SJCRH30 (cell line): ENCODE measurements around the gene TAL2. TPM values are rescaled to one million over a fixed set of nuclear protein-coding genes. Genes with fewer than 3 reads are reported as not detected.
A peak's percentile ranks its signal among the peaks of the same experiment; 100 is the strongest.

Experiments used
- DNase-seq, 2 experiments: peaks; one replicate each; pipeline ENCODE4 v3.0.0-alpha.2; 2015 to 2020
- H3K27ac ChIP-seq: fragments of 250-450 bp; sonication (Bioruptor Pico); 2 replicates; pipeline ENCODE4 v1.5.1; 2020; ENCODE audit warnings: mild to moderate bottlenecking, moderate library complexity
- H3K27me3 ChIP-seq: fragments of 250-450 bp; sonication (Bioruptor Pico); 2 replicates; pipeline ENCODE4 v1.5.1; 2020; ENCODE audit warnings: mild to moderate bottlenecking, moderate library complexity
- H3K36me3 ChIP-seq: fragments of 250-450 bp; sonication (Bioruptor Pico); 2 replicates; pipeline ENCODE4 v1.5.1; 2020; ENCODE audit warnings: mild to moderate bottlenecking, moderate library complexity
- H3K4me1 ChIP-seq: fragments of 250-450 bp; sonication (Bioruptor Pico); 2 replicates; pipeline ENCODE4 v1.5.1; 2020; ENCODE audit warnings: mild to moderate bottlenecking, moderate library complexity
- H3K4me3 ChIP-seq: fragments of 250-450 bp; sonication (Bioruptor Pico); 2 replicates; pipeline ENCODE4 v1.5.1; 2020; ENCODE audit warnings: mild to moderate bottlenecking, moderate library complexity
- H3K9me3 ChIP-seq: fragments of 250-450 bp; sonication (Bioruptor Pico); replicated peaks from 2 replicates; pipeline ENCODE4 v1.5.1; 2020; ENCODE audit warnings: mild to moderate bottlenecking, moderate library complexity
- total RNA-seq: library from RNA; depleted of rRNA; stranded (reverse); fragments of >200 nt; shearing (Covaris generic); gene quantifications from 2 replicates; pipeline ENCODE4 v1.2.3, GENCODE V29; 2014; rRNA removed

The TAL2 gene
- total RNA-seq = not detected in 2 replicates

GRCh38 chr9:105662184-105663104, at the start of gene TAL2:
Gene TAL2 (plus strand): TSS chr9:105662457. CDS start chr9:105662497, 40 bp downstream.
- Histone ChIP-seq H3K27ac (no peak within 1 kb of the TSS), H3K9me3 (no peaks in the 10 kb centered on the region), H3K36me3 (no peaks in the 10 kb centered on the region), H3K4me1 (no peaks in the 10 kb centered on the region; the same call in 1 of the 2 replicates), H3K4me3 (no peak within 1 kb of the TSS), H3K27me3 (peaks cover under 1% of the 10 kb centered on the region; the same call in 1 of the 2 replicates)
- DNase-seq = no peak

DNA sequence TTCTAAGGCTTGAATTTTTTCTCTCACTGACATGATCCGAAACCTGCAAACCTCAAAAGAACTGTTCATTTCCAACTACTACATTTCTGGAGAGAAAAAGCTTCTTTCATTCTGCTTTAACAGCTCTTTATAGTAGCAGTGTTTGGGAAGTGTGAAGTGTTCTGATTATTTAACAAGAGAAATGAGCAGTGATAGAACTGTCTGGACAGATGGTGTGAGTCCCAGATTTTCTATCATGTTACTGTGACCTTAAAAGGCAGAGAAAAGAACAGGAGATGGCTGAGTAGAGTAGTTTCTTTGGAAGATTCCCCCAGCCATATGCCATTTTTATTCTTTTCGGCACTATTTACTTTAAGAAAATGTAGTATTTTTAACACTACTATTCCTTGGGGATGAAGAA, 41.3 kb upstream of the TAL2 start:
- Histone ChIP-seq H3K27ac (no peak overlapping the region), H3K4me3 (no peak overlapping the region), H3K9me3 (0 out of 2 replicates have a peak, but pooled peaks cover 3% of the 10 kb centered on the region), H3K27me3 (no peaks in the 10 kb centered on the region), H3K4me1 (no peaks in the 10 kb centered on the region), H3K36me3 (no peaks in the 10 kb centered on the region)
- no peak for DNase-seq

DNA sequence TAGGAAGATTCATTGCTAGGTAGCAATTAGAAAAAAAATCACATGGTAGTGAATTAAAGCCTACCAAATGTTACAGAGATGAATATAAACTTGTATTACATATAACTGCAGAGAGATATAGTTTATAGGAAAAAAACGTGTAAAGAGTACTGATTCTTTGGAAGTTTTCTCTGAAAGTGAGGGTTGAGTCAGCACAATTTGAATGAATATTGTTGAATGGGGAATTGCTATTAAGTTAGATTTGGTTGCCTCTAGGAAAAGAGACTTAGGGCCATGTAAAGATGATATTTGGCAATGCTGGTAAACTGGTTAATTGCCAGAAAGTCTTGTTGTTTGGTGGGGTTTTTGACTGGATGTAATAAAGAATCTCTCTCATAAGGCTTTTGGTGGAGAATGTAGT, 37.2 kb upstream of the TAL2 start:
- Histone ChIP-seq H3K4me1 (no peaks in the 10 kb centered on the region), H3K27me3 (no peaks in the 10 kb centered on the region), H3K27ac (no peak overlapping the region), H3K4me3 (no peak overlapping the region), H3K9me3 (0 out of 2 replicates have a peak, but pooled peaks cover 6% of the 10 kb centered on the region), H3K36me3 (peaks cover 3% of the 10 kb centered on the region; the same call in 1 of the 2 replicates)
- DNase-seq = no peak

GRCh38 chr9:105632807-105633206, 29.4 kb upstream of the TAL2 start:
- H3K27ac ChIP-seq = peak overlapping the region; percentile 85
- peaks cover 12% of the 10 kb centered on the region for H3K4me1 ChIP-seq
- H3K36me3 ChIP-seq = peaks cover 6% of the 10 kb centered on the region
- peaks cover 3% of the 10 kb centered on the region; the same call in 1 of the 2 replicates for H3K9me3 ChIP-seq
- H3K4me3 ChIP-seq = no peak overlapping the region
- peak in 1 of 2 experiments; percentile 51 for DNase-seq
- no peaks in the 10 kb centered on the region for H3K27me3 ChIP-seq

DNA sequence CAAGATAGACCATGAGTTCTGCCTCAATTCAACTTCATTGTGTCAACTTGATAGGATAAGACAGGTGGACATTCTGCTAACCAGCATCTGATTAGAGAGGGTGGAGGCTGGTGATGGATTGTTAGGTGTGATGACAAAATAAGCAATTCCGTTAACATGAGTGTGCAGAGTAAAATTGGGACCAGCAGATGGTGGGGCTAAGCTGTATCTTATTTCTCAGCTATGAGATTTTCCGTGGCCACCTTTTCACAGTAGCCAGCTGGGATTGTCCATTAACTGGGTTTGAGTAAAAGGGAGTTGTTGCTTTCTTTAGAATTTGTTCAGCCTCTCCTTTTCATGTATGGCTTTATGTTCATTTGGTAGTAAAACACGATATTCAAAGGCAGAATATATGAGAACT, 28.8 kb upstream of the TAL2 start:
- H3K4me1 ChIP-seq = peaks cover 12% of the 10 kb centered on the region
- no peaks in the 10 kb centered on the region for H3K27me3 ChIP-seq
- H3K27ac ChIP-seq = peak overlapping the region; percentile 85
- H3K9me3 ChIP-seq = peaks cover 3% of the 10 kb centered on the region; the same call in 1 of the 2 replicates
- H3K4me3 ChIP-seq = no peak overlapping the region
- DNase-seq = peak; percentile 91 to 98
- peaks cover 6% of the 10 kb centered on the region for H3K36me3 ChIP-seq

GRCh38 chr9:105636331-105636730, 25.9 kb upstream of the TAL2 start:
- Histone ChIP-seq H3K27me3 (no peaks in the 10 kb centered on the region), H3K36me3 (peaks cover 5% of the 10 kb centered on the region; the same call in 1 of the 2 replicates), H3K4me3 (no peak overlapping the region), H3K27ac (no peak overlapping the region), H3K4me1 (peaks cover 12% of the 10 kb centered on the region), H3K9me3 (peaks cover 3% of the 10 kb centered on the region; the same call in 1 of the 2 replicates)
- no peak for DNase-seq

- Histone ChIP-seq H3K36me3 (peaks cover 9% of the 10 kb centered on the region; the same call in 1 of the 2 replicates), H3K4me1 (peaks cover 7% of the 10 kb centered on the region), H3K9me3 (peaks cover 9% of the 10 kb centered on the region; the same call in 1 of the 2 replicates), H3K4me3 (no peak overlapping the region), H3K27me3 (no peaks in the 10 kb centered on the region), H3K27ac (no peak overlapping the region)
- DNase-seq = peak in 1 of 2 experiments; percentile 12
Measured at GRCh38 chr9:105637787-105638395, 24.4 kb upstream of the TAL2 start.

DNA sequence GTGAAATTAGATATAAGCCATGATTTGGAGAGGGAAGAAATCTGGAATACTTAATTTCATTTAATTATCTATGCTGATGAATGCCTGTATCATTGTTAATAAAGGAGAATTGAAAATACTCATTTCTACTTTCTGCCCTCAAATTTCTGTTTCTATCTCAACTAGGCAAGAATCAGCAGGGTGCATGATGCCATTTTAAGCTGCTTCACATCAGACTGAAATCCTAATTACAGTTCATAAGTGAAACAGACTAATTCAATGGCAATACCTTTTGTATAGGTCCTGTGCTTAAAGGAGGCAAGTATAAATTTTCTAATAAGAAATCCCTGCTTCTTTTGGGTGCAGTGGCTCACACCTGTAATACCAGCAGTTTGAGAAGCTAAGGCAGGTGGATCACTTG, 22.3 kb upstream of the TAL2 start:
- Histone ChIP-seq H3K9me3 (0 out of 2 replicates have a peak, but pooled peaks cover 9% of the 10 kb centered on the region), H3K4me1 (no peaks in the 10 kb centered on the region), H3K36me3 (peaks cover 9% of the 10 kb centered on the region; the same call in 1 of the 2 replicates), H3K4me3 (no peak overlapping the region), H3K27me3 (no peaks in the 10 kb centered on the region), H3K27ac (no peak overlapping the region)
- DNase-seq = no peak

DNA sequence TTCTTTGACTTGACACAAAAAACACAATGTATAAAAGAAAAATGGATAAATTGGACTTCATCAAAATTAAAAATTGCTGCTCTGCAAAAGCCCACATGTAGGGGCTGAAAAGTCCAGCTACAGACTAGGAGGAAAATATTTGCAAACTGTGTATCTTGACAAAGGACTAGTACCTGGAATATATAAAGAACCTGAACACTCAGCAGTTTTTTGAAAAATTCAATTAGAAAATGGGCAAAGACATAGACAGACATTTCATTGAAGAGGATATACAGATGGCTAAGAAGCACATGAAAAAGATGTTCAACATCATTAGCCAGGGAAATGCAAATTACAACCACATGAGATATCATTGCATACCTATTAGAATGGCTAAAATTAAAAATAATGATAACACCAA, 18.5 kb upstream of the TAL2 start:
- H3K27me3 ChIP-seq = no peaks in the 10 kb centered on the region

GRCh38 chr9:105646879-105647594, 15.2 kb upstream of the TAL2 start:
- H3K9me3 ChIP-seq = 0 out of 2 replicates have a peak, but pooled peaks cover 6% of the 10 kb centered on the region
- no peak overlapping the region for H3K27ac ChIP-seq
- H3K27me3 ChIP-seq = no peaks in the 10 kb centered on the region
- peaks cover 5% of the 10 kb centered on the region; the same call in 1 of the 2 replicates for H3K4me1 ChIP-seq
- no peaks in the 10 kb centered on the region for H3K36me3 ChIP-seq
- no peak overlapping the region for H3K4me3 ChIP-seq
- peak in 1 of 2 experiments; percentile 35 for DNase-seq

More for the DNA sequence above, 18.5 kb upstream of the TAL2 start:
- Histone ChIP-seq H3K4me3 (no peak overlapping the region), H3K36me3 (peaks cover 7% of the 10 kb centered on the region; the same call in 1 of the 2 replicates), H3K4me1 (peaks cover 5% of the 10 kb centered on the region; the same call in 1 of the 2 replicates), H3K9me3 (0 out of 2 replicates have a peak, but pooled peaks cover 9% of the 10 kb centered on the region), H3K27ac (no peak overlapping the region)
- DNase-seq = no peak

DNA sequence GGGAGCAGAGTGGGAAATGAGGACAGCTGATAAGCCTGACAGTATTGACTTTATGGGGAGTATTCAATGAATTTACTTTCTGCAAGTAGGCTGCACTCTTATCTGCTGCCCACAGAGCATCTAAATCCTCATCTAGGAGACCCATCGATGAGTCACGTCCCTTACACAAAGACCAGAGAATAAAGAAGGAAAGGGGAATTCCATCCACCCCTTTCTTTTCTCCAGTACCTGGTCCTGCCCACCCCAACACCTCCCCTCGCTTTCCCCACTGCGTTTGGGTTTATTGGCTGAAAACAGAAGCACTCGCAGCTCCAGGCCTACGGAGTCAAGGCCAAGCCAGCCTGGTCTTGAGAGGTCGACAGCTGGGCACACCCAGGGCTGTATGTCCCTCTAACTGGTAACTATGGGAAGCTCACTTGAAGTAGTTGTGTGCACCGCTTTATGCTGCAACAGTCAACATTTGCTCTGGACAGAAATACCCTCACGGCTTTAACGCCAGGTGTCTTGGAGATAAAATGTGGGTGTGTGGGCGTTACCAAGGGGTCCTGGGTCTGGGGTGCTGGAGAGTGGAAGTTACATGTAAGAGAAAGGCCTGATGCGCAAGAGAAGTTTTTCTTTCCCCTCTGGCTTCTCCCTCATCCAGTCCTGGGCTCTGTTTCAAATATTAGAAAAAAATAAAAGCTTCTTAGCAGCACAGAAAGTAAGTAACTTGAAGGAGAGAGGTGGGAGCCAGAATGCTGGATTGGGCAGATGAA, 14.5 kb upstream of the TAL2 start:
- no peak overlapping the region for H3K27ac ChIP-seq
- H3K36me3 ChIP-seq = no peaks in the 10 kb centered on the region
- 0 out of 2 replicates have a peak, but pooled peaks cover under 1% of the 10 kb centered on the region for H3K9me3 ChIP-seq
- H3K27me3 ChIP-seq = no peaks in the 10 kb centered on the region
- peaks cover 5% of the 10 kb centered on the region; the same call in 1 of the 2 replicates for H3K4me1 ChIP-seq
- DNase-seq = peak; percentile 9 to 10
- H3K4me3 ChIP-seq = no peak overlapping the region

DNA sequence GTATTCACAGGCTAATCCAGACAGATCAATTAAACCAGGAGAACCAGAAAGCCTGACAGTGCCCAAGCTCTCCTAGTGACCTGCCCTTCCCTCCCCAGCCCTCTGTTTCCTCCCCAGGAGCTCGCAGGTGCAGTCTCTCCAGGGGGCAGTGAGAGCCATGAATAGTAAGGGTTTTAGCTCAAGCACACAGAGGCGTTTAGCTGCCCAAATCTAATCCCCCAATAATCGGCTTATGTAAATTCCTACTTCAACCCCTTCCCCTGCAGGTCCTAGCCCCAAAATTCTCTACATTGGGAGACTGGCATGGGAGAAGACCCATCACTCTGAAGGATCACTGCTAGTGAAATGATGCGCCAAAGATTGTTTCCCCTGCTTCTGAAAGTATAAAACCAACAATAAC, 10.5 kb upstream of the TAL2 start:
- no peak for DNase-seq
- no peaks in the 10 kb centered on the region for H3K27me3 ChIP-seq
- H3K9me3 ChIP-seq = no peaks in the 10 kb centered on the region
- peaks cover 5% of the 10 kb centered on the region; the same call in 1 of the 2 replicates for H3K4me1 ChIP-seq
- no peak overlapping the region for H3K27ac ChIP-seq
- no peaks in the 10 kb centered on the region for H3K36me3 ChIP-seq
- no peak overlapping the region for H3K4me3 ChIP-seq

DNA sequence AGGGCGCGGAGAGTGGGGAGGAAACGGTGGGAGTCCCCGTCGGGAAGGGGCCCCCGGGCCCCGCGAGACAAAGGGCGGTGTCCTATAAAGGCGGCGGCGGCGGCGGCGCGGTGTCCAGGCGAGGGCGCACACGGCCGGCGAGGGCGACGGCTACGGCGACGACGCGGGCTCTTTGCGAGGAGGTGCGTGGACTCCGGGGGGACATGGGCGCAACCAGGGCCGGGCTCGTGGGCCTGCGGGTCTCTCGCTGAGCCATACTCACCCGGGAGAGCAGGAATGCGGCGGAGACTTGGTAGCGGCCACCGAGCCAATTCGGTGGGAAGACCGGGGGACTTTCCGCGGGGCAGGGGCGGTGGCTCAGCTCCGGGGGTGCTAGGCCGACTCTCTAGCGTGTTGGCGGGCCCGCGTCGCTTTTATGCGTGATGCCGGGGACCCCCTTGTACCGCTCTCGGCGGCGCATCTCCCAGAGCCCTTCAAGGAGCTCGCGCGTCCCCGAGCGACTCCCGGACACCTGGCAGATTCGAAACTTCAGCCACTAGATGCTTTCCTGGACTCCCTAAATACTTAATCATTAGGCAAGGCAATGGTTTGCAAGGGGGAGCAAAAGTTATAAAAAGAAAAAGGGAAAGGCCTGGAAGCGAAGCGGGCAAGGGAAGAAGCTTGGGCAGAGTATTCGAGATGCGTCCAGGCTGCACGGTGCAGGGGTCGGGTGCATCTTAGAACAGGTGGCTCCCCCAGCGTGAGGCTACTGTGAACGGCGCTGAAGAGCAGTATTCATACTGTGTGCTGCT, 5.9 kb upstream of the TAL2 start:
- Histone ChIP-seq H3K27me3 (no peaks in the 10 kb centered on the region), H3K27ac (no peak overlapping the region), H3K36me3 (no peaks in the 10 kb centered on the region), H3K4me1 (no peaks in the 10 kb centered on the region), H3K9me3 (no peaks in the 10 kb centered on the region), H3K4me3 (peak overlapping the region; percentile 40)
- DNase-seq = no peak
